Neural progenitor cell (in vitro differentiated cells): ENCODE measurements around the gene AGMO.

Source experiments
- EZH2 ChIP-seq: fragments of 200-600 bp; sonication (generic); IDR thresholded peaks from 2 replicates; pipeline ENCODE4 v1.6.1; 2017; ENCODE audit warnings: antibody characterized with exemption, mild to moderate bottlenecking, moderate library complexity
- EZH2phosphoT487 ChIP-seq: fragments of 200-600 bp; sonication (generic); IDR thresholded peaks from 2 replicates; pipeline ENCODE4 v1.6.1; 2017; ENCODE audit warnings: antibody characterized with exemption
- TF ChIP-seq, protein P1 (sequence below): fragments of 200-600 bp; sonication (generic); IDR thresholded peaks from 2 replicates; pipeline ENCODE4 v1.5.1; 2017; ENCODE audit warnings: antibody characterized with exemption, mild to moderate bottlenecking

DNA sequence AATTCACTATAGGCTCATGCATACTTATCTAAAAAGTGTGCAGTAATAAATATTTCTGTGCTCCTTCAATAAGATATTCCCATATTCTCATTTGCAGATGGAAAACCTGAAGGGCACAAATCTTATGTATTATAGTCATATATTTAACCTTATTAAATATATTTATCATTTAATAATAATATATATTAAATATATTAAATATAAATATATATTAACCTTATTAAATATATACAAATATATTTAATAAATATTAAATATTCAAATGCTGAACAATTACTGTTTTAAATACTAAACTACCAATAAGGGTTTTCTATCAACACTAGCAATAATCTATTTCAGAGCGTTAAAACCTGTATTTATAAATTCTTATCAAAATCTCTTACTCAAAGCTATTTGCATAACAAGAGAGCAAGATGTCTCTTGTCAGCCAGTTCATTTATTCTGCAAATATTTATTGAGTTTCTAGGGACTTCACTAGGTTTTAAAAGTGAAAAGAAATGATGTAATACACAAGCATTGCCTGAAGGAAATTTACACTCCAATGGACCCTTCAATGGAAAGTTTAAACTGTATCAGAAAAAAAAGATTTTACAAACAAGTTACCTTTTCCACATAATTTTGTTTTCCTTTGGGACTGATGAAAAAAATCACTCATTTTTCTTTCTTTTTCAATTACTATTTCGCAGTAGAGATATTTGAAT lies 159.2 kb downstream of the AGMO start:
- TF ChIP-seq, protein P1, sequence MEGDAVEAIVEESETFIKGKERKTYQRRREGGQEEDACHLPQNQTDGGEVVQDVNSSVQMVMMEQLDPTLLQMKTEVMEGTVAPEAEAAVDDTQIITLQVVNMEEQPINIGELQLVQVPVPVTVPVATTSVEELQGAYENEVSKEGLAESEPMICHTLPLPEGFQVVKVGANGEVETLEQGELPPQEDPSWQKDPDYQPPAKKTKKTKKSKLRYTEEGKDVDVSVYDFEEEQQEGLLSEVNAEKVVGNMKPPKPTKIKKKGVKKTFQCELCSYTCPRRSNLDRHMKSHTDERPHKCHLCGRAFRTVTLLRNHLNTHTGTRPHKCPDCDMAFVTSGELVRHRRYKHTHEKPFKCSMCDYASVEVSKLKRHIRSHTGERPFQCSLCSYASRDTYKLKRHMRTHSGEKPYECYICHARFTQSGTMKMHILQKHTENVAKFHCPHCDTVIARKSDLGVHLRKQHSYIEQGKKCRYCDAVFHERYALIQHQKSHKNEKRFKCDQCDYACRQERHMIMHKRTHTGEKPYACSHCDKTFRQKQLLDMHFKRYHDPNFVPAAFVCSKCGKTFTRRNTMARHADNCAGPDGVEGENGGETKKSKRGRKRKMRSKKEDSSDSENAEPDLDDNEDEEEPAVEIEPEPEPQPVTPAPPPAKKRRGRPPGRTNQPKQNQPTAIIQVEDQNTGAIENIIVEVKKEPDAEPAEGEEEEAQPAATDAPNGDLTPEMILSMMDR, result no peak
- TF ChIP-seq EZH2, result no peak
- no peak for TF ChIP-seq EZH2phosphoT487
